Activated gamma-delta T cell (primary cell): ENCODE results near the gene RGS7.
"Not testable (repeated sequence)": the region's sequence is repeated elsewhere in the genome, so short reads cannot be mapped to it uniquely, and the experiment has no call there.

Source experiments
- DNase-seq: peaks from one replicate; lab custom pipeline; 2025; lab: John Stamatoyannopoulos, UW

RGS7 gene

DNA sequence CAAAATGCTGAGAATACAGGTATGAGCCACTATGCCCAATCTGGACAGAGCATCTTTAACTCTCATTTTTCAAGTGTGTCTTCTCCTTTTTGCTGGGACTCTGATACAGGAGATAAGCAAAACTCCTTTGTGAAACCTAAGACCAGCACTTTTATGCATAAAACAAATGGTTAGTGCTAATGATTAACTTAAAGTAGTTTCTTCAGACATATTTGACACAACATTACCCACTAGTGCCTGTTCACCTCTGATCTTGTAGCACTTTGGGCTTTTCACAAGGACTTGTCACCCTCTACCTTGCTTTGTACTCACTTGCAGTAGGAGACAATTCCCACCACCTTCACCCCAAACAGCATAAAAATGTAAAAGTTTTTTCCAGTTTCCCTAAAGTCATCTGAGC lies 216.3 kb downstream of the RGS7 start:
- no peak for DNase-seq

DNA sequence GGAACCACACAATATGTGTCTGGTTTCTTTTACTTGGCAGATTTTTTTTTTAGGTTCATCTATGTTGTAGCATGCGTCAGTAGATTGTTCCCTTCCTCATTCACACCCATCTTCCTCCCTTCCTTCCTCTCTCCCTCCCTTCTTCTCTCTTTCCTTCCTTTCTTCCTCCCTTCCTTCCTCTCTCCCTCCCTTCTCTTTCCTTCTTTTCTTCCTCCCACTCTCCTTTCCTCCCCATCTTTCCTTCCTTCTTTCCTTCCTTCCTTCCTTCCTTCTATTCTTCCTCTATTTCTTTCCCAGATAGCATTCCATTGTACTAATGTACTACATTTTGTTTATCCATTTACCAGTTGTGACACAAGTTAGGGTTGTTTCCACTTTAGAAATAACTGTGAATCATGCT lies 218.0 kb downstream of the RGS7 start:
- no peak for DNase-seq

DNA sequence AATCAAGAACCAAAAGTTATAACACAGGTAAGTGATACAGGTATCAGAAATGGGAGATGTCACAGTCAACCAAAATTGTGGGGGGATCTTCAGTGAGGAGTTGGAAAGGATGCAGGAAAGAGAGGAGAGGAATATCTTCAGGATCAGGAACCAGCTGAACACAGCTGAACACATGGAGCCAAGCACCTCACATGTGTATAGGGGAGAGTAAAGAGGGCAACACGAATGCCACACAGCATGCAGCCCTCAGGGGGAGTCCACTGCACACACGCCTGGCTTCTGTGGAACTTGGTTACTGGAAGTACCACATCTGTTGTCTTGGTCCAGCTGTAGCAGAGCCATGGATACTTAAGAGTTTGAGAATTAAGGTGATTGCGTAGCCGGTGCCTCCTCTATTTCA lies 218.8 kb downstream of the RGS7 start:
- DNase-seq, result no peak

DNA sequence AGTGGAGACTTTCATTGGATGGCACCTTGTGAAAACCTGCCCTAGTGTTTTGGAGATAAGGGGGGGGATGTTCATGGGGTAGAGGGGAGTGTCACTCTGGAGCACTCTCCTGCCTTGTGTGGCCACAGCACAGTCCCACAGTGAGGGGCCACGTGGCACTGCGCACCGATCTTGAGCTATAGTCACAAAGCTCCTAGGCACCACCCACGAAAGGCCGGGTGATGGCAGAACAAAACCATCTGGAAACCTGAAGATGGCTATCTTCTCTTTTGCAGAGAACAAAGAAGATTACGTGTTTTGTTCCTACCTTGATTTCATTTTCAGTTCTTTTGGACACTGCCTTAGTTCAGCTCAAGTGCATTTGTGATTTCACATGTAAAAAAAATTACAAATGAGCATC lies 220.6 kb downstream of the RGS7 start:
- no peak for DNase-seq

DNA sequence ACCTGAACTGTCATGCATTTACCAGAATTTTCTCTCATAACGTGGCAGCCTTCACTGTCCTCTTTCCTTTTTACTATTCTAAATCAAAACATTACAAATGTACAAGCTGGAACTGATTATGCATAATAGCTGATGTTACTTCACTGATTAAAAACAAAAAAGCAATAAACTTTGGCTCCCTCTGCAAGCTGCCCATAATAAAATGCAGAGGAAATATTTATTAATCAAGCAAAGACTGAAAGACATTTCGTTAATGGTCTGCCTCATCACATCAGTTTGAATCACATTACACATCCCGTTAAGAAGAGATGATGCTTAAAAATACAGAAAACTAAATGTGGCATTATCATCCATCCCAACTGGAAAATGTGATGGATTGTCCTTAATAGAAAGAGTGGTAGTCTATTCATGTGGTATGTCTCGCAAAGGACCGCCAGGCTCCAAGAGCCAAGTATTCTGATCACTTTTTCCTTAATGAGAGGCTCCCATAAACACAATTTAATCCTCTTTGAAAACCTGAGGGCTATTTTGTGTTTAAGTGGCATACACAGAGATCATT lies 225.3 kb downstream of the RGS7 start:
- no peak for DNase-seq

DNA sequence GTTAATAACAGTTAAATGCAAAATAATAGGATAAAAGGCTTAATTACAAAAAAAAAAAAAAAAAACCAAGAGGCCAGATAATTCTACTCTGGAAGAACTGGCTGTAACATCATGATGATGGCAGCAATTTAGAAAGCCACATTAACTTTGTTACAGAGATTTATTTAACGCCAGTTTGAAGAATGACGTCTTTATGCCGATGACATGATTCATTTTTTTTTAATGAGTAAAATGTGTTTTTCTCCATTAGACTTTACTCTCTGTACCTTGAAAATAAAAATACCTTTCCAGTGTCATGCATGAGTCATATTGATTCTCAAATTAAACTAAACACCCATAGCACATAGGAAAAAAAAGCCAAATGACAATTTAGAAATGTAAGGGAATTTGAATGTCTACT lies 226.1 kb downstream of the RGS7 start:
- DNase-seq, result no peak

DNA sequence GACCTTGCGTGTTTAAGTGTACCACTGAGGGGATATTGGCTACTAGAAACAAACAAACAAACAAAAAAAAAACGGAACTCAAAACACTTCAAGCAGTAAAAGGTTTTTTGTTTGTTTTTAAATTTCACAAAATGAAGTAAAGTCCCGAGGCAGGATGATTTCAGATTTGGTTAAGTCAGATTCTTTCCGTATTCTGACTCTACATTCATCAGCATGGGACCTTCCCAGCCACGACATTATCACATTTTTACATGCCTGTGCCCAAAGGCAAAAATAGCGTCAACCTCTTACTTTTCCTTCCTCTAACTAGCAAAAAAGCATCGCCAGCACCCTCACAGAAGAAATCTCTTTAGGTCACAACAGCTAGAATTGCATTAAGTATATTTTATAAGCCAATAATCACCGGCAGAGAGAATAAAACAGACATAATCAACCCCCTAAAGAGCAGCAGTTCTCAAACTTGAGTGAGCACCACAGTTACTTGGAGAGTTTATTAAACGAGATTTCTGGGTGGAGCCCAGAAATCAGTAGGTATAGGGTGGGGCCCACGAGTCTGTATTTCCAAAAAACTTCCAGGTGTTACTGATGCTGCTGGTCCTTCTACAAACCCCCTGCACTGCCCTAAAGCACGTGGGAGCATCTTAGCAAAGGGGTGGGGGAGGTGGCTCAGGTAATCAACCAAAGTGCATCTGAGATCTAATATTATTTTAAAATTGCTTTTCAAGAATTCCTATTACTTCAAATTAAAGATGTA lies 227.6 kb downstream of the RGS7 start:
- DNase-seq, result no peak

DNA sequence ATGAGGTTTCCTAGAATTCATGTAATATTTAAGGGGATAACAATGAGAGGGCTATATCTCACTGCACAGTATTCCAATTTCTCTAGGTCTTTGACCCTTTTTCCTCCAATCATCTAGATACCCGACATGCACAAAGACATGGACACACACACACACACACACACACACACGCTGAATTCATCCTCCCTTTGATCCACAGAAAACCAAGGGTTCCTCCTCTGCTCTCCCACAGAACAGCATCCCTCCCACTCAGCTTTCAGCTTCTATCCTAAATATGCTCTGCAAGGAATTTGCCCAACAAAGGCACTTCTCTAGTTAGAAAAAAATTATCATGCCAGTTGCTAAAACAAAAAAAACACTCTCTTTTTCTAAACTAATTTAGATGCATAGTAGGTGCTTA lies 231.7 kb downstream of the RGS7 start:
- no peak for DNase-seq

DNA sequence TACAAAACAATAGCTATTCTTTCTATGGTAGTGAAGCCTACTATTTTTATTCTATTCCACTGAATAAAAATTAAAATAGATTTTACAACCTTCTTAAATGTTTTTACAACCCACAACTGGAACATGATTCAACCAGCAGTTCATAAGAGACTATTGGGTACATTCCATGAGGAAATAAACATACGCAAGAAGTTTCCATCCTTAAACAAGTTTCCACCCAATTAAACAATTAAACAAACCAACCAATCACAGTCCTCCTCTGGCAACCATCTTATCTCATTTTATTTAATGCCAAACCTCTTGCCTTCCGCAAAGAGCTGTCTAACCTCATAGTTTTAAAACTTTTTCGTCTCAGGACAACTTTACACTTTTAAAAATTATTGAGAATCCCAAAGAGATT lies 239.0 kb downstream of the RGS7 start:
- no peak for DNase-seq

DNA sequence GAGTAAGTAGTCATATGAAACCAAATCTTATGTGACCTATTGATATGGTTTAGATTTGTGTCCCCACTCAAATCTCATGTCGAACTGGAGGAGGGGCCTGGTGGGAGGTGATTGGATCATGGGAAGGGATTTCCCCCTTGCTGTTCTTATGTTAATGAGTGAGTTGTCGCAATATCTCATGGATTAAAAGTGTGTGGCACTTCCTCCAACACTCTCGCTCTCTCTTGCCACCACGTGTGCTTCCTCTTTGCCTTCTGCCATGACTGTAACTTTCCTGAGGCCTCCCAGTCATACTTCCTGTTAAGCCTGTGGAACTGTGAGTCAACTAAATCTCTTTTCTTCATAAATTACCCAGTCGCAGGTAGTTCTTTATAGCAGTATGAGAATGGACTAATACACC lies 241.2 kb downstream of the RGS7 start:
- no peak for DNase-seq

DNA sequence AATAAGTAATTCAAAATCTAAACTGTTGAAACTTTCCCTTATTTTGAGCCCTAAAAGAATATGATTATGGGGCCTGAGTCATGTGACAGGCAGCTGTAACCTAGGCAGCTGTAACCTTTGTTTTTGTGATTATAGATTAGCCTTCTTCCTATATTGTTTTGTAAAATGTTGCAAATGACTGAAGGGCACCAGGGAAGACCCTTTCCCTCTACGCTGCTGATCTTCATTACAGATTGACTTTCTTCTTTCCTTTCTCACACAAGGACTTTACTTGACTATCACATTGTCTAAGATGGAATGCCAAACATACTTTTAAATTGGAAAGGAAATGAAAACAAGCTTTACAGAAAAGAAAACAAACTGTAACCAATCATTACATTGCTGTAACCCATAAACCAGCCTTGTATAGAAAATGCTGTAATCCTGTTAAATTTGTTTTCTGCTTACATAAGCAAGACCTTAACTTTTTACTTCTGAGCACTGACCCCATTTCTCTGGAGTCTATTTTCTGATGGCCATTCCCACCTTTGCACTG lies 242.2 kb downstream of the RGS7 start:
- DNase-seq, result no peak

DNA sequence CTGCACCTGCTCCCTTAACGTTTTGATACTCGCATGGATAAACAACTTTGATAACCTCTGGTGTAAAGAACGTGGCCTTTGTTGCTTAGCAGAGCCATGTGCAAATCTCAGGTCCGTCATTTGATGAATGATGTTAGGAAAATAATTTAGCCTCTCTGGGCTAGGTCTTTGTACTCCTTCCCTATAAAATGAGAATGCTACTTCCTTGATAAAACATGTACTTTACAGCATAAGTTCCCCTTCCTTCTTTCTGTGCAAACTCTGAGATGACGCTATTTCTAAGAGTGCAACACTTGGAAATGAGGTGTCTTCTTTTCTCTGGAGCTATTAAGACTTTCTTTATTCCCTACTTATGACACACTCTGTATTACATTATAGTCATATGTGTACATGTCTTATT lies 243.4 kb downstream of the RGS7 start:
- no peak for DNase-seq

DNA sequence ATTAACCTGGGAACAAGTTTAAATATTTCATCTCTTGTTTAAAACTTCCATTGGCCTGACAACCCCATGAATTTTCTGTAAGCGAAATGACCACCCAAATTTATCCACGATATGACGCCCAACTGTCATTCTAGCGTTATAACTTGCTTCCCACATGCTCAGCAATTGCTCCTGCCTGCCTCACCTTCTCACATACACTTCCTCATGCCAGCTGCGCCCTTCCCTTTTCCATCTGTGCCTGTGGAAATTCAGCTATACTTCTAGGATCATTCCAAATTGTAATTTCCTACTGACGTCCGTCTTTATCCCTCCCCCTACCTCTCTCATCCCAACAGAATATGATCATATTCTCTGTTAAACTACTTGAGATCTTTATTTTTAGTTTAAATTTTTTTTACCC lies 248.0 kb downstream of the RGS7 start:
- DNase-seq, result no peak

DNA sequence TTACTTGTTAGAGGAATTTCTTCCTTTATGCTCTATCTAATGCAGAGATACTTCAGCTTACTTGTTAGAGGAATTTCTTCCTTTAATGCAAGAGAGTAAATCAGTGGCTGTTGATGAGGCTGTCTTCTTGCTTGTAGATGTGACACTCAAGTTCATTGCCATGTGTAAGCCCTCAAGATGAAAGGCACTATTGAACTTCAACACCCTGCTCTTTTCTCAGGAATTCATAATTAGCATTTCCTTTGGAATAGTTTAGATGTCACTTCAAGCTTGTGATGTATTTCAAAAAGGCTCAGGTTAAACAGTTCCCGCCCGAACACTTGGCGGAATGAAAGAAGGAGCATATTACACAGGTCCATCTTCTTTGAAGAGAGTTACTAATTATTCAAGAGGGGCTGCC lies 251.9 kb downstream of the RGS7 start:
- DNase-seq, result no peak

DNA sequence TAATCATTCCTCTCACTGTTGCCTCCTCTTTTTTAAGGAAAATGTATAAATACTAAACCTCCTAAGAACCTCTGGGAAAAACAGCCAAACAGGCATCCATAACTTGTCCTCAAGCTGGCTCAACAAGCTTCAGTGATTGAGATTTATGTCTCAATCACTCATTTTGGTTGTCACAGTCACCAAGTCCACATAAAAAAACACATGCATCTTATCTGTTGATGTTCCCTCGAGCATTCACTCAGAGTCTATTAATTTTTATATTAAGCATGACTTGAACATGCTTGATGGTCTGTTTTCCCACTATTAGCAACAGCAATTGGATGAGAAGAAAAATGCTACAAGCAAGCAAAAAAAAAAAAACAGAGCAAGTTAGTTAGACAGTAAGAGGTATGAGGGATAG lies 254.3 kb downstream of the RGS7 start:
- DNase-seq, result no peak

DNA sequence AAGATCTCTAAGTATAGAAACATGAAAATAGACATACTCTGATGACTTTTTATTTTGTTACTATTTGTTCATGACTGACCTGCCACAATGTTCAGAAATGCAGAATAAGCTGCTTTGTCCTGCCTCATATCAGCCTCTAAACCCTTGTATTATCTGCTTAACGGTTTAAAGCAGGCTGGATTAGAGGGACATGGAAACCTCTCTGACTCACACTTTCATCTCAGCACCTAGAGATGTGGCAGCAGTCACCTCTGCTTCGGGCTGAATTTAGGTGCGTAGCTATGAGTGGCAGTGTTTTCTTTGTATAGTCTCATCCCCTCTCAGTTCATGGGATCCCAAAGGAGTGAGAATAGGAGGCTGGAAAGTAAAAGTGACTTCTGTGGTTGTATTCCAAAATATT lies 255.4 kb downstream of the RGS7 start:
- no peak for DNase-seq

DNA sequence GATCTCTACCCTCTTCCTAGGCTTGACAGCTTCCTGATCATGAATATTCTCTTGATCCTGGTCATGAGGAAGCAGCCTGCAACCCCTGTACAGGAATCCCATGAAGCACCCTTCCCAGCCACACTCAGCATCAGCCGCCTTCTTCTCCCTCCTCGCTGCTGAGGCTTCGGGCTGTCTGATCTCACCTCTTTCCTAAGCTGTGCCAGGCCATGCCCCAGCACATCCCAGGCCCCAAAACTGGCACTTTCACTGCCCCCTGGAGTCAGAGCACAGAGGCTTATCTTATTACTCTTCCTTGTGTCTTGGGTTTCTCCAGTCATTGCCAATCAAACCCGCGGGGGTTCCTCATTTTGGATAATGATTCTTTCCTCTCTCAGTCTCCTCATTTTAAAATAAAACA lies 259.5 kb downstream of the RGS7 start:
- DNase-seq, result no peak

DNA sequence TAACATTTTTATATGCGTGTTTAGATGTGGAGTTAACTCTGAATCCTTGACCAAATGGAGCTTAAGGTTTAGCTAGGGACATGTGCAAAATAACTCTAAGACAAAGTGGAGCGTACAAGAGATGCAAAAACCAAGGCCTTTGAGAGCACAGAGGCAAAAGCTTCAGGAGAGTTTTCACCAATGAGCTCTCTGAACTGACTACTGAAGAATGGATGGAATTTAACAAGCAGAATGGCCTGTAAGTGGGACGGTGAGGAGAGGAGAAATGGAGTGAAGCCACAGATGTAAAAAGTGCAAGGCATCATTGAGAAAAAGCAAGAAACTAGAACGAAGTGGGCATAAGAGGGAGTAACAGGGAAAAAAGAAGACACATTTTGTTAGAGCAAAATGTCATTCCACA lies 260.0 kb downstream of the RGS7 start:
- no peak for DNase-seq

DNA sequence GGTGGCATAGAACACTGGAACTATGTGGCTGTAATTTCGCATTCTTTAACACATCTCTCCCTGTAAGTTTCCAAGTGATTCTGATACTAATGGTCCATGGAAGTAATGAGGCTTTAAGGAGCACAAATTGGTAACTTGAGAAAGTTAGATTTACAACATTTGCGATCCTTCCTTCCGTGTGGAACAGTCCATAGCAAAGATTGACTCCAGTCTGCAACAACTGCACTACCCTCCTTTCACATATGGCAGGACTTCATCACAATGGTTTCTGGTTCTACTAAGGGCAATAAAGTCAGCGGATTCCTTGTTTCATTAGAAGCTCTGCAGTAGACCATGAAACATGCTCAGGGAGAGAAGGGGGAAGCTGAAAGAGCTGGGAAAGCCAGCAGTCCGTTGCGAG lies 261.2 kb downstream of the RGS7 start:
- DNase-seq, result no peak

DNA sequence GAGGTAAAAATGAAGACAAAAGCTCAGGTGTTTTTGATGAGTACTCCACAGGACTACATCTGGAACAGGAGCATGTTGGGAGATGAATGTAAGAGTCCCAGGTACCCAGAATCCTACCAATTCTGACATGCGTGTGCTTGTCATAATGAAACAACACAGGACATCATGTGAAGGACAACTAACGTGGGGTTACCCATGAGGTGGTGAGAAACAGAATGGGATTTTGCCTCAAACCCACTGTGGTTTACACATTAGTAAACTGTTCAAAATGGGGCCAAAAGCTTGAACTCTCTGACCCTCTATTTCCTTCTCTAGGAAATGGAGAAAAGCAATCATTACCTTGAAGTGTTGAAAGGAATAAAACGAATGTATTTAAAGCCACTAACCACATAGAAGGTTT lies 266.2 kb downstream of the RGS7 start:
- no peak for DNase-seq

DNA sequence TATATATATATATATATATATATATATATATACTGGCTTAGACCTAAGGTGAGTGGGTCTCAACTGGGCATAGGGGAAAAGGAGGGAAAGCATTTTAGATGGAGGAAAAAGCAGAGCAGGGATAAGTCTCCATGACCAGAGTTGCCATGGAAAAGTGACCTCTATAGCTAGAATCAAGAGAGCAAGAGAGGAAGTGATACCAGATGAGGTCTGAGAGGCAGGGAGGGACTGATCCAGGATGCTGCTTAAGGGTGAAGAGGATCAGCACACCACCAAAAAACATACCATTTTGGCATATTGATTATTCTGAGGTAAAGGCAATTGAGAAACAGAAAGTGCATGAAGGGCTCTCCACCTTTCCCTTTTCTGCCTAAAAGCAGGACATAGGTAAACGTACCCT lies 267.9 kb downstream of the RGS7 start:
- DNase-seq, result not testable (repeated sequence)

DNA sequence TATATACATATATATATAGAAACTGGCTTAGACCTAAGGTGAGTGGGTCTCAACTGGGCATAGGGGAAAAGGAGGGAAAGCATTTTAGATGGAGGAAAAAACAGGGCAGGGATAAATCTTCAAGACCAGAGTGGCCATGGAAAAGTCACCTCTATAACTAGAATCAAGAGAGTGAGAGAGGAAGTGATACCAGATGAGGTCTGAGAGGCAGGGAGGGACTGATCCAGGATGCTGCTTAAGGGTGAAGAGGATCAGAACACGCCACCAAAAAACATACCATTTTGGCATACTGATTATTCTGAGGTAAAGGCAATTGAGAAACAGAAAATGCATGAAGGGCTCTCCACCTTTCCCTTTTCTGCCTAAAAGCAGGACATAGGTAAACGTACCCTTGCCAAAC lies 268.9 kb downstream of the RGS7 start:
- DNase-seq, result not testable (repeated sequence)

DNA sequence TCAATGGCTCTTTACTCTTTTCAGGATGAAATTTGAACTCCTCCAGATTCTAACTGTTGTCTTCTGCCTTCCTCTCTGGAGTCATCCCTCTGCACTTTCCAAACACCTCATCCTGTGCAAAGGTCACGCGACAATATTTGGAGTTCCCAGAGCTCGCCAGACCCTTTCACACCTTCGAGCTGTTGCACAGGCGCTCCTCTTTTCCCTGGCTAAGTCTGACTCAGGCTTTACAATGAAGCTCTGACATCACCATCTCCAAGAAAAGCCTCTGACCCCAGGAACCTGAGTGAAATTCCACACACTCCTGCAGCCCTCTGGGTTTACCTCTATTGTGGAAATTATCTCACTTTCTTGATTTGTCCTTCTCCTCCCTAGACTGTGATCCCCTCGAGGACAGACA lies 270.3 kb downstream of the RGS7 start:
- DNase-seq, result no peak

DNA sequence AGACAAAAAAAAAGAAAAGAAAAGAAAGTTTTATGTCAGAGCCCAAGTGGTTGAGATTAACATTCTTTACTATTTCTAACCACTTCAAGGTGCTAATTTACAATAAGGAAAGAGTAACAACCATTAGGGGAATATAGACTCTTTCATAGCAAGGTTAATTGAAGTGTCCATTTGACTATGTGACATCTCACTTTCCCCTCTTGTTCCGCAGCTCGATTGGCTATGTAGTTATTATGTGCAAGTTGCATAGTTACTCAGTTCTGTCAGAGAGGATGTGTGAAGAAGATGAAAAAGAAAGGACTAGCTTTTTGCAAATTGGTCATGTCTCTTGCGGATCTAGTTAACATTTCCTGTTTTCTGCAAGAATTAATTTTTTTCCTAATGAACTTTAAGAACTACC lies 273.7 kb downstream of the RGS7 start:
- no peak for DNase-seq
